GM12864 (cell line): ENCODE data around the gene ASCL2.
"Not testable (repeated sequence)": the region's sequence is repeated elsewhere in the genome, so short reads cannot be mapped to it uniquely, and the experiment has no call there.

Experiments
- DNase-seq: peaks from one replicate; pipeline ENCODE4 v3.0.0-alpha.2; 2011; ENCODE audit warnings: low read depth
- H3K4me3 ChIP-seq: 2 replicates; pipeline ENCODE4 v1.5.1; 2011; ENCODE audit warnings: mild to moderate bottlenecking, low read depth, low read length, control low read depth
- TF ChIP-seq, protein P1 (sequence below): IDR thresholded peaks from 2 replicates; pipeline ENCODE4 v1.5.1; 2011; ENCODE audit warnings: low read depth, mild to moderate bottlenecking, moderate library complexity, low read length, control low read depth, inconsistent platforms; ENCODE audit errors: missing control alignments

Gene ASCL2

GRCh38 chr11:2248242-2248641 is 22.1 kb downstream of the ASCL2 start:
- DNase-seq = no peak
- H3K4me3 ChIP-seq = no peak overlapping the region
- TF ChIP-seq, protein P1, sequence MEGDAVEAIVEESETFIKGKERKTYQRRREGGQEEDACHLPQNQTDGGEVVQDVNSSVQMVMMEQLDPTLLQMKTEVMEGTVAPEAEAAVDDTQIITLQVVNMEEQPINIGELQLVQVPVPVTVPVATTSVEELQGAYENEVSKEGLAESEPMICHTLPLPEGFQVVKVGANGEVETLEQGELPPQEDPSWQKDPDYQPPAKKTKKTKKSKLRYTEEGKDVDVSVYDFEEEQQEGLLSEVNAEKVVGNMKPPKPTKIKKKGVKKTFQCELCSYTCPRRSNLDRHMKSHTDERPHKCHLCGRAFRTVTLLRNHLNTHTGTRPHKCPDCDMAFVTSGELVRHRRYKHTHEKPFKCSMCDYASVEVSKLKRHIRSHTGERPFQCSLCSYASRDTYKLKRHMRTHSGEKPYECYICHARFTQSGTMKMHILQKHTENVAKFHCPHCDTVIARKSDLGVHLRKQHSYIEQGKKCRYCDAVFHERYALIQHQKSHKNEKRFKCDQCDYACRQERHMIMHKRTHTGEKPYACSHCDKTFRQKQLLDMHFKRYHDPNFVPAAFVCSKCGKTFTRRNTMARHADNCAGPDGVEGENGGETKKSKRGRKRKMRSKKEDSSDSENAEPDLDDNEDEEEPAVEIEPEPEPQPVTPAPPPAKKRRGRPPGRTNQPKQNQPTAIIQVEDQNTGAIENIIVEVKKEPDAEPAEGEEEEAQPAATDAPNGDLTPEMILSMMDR = no peak

- no peak overlapping the region for H3K4me3 ChIP-seq
- DNase-seq = no peak
- TF ChIP-seq, protein P1 = no peak
These were observed 22.9 kb downstream of the ASCL2 start for GRCh38 chr11:2247496-2247895.

DNA sequence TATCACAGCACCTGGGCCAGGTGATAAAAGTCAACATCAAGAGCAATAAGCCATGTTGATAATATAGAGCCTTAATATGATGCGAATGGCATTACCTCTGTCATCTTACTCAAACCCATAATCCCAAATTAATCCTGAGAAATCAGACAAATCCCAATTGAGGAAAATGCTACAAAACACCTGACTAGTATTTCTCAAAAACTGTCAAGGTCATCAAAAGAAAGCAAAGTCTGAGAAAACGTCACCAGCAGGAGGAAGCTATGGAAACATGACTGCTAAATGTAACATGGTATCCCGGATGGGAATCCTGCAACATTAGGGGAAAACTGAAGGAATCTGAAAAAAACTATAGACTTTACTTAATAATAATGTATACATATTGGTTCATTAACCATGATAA is 29.6 kb downstream of the ASCL2 start:
- no peak overlapping the region for H3K4me3 ChIP-seq
- TF ChIP-seq, protein P1 = no peak
- DNase-seq = no peak

DNA sequence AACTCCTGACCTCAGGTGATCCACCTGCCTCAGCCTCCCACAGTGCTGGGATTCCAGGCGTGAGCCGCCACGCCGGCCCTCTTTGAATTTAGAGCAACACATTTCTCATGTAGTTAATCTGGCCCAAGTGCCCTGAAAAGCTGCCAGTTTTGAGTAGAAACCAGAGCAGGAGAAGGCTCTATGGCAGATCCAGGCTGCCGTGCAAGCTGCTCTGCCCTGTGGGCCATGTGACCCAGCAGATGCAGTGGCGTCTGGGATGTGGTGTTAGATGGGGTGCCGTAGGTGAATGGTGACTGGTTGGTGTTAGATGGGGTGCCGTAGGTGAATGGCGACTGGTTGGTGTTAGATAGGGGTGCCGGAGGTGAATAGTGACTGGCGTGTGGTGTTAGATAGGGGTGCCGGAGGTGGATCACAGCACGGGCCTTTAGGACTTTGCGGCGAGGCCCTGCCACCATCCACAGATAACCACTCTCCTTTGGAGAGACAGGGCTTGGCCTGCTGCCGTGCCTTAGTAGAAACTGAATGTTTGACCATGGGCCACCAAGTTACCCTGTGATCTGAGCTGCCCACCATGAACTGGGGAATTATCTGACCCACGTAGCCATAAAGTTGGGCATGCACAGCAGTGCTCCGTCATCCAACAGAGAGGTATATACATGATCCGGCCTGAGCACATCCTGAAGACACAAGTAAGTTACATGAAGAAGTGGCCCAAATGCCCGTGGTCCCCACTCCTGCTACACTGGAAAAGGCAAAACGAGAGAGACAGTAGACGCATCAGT is 32.7 kb downstream of the ASCL2 start:
- TF ChIP-seq, protein P1 = no peak
- H3K4me3 ChIP-seq = no peak overlapping the region
- DNase-seq = no peak

- H3K4me3 ChIP-seq, DNase-seq: not testable (repeated sequence)
These were observed 33.8 kb downstream of the ASCL2 start for GRCh38 chr11:2236381-2237134.

DNA sequence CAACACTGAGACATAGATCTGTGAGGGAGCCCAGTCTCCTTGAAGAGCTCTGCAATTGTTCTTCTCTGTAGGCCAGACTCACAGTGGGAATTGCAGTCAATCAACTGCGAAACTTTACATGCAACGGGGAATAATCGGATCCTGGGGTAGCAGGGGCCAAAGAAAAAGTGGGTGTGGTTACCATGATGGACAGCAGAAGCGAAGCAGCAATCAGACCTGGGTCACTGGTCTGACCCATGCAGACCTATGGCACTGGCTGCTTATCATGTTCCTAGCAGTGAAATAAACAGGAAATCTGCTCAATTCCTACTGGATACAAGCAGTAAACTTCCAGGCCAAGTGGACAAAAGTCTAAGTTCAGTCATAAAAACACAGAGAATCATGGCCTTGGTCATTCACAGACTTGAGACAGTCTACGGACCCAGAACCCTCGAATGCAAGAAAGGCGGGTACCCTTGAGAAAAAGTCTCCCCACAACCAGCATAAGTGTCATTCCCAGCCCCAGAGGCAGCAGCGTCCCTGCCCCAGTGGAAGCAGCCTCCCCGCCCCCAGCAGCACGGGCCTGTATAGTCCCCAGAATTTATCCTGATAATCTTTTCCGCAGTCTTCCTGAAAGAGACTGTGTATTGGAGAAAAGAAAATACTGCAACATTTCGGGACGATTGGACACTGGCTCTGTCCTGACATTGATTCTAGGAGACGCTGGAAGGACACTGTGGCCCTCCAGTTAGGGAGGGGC is 34.6 kb downstream of the ASCL2 start:
- TF ChIP-seq, protein P1 = no peak
- no peak overlapping the region for H3K4me3 ChIP-seq
- DNase-seq = no peak

DNA sequence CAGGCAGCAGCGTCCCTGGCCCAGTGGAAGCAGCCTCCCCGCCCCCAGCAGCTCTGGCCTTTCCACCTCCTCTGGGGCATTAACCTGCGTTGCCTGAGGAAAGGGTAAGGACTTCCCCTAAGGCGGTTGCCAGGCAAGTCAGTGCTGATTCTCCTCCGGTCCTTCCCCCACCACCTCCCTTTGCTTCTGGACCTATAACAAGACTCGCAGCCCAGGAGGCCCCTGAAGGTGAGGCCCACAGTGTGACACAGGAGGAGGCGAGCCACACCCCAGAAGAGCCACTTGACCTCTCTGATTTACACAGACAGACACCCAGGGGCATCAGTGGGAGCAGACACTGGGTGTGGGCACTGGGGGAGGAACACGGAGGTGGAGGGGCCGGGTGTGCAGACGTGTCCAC is 35.4 kb downstream of the ASCL2 start:
- DNase-seq = no peak
- TF ChIP-seq, protein P1 = no peak
- H3K4me3 ChIP-seq = no peak overlapping the region
